K562 (cell line): ENCODE measurements around the gene LRRC27. TPM values are rescaled to one million over a fixed set of nuclear protein-coding genes. Genes with fewer than 3 reads are reported as not detected.

ENCODE experiments used
- CTCFL ChIP-seq: IDR thresholded peaks from 2 replicates; pipeline ENCODE4 v1.6.1; 2011; ENCODE audit warnings: borderline replicate concordance, low read depth, mild to moderate bottlenecking, moderate library complexity, low read length; ENCODE audit not compliant: insufficient read depth, poor library complexity, severe bottlenecking
- ETV6 ChIP-seq, 3 experiments: fragments of 150-350 bp in 1 of 3; sonication (generic) in 1 of 3; formaldehyde crosslinking in 1 of 3; IDR thresholded peaks; 2 replicates each; pipeline versions ENCODE4 v1.6.1 to v1.8.0; 2014 to 2022; ENCODE audit warnings: borderline replicate concordance in 2 of 3, low read depth in 2 of 3, antibody characterized with exemption in 1 of 3, low read length in 1 of 3, mild to moderate bottlenecking in 1 of 3, missing genetic modification reagents in 1 of 3
- KAT7 ChIP-seq: sonication (generic); formaldehyde crosslinking; IDR thresholded peaks from 2 replicates; pipeline ENCODE4 v1.8.0; 2022; ENCODE audit warnings: missing genetic modification reagents, mild to moderate bottlenecking, borderline replicate concordance
- KHSRP ChIP-seq: fragments of 450-650 bp; IDR thresholded peaks from 2 replicates; pipeline ENCODE4 v1.6.1; 2017
- MCM3 ChIP-seq: fragments of 450-650 bp; IDR thresholded peaks from 2 replicates; pipeline ENCODE4 v1.6.1; 2016
- NBN ChIP-seq: fragments of 450-650 bp; IDR thresholded peaks from 2 replicates; pipeline ENCODE4 v1.6.1; 2016; ENCODE audit warnings: low read depth, mild to moderate bottlenecking
- NELFE ChIP-seq: IDR thresholded peaks from 2 replicates; pipeline ENCODE4 v1.6.1; 2011; ENCODE audit warnings: mild to moderate bottlenecking; ENCODE audit not compliant: insufficient read depth, insufficient read length
- NFATC3 ChIP-seq: fragments of 450-650 bp; IDR thresholded peaks from 2 replicates; pipeline ENCODE4 v1.6.1; 2017; ENCODE audit warnings: mild to moderate bottlenecking
- NONO ChIP-seq, 2 experiments: fragments of 200-400 bp in 1 of 2; fragments of 450-650 bp in 1 of 2; formaldehyde crosslinking in 1 of 2; IDR thresholded peaks; 2 replicates each; pipeline ENCODE4 v1.6.1; 2017; ENCODE audit warnings: low read depth in 2 of 2, mild to moderate bottlenecking in 2 of 2, moderate library complexity in 2 of 2, low read length in 1 of 2
- PCBP1 ChIP-seq: fragments of 200-400 bp; formaldehyde crosslinking; IDR thresholded peaks from 2 replicates; pipeline ENCODE4 v1.6.1; 2018; ENCODE audit warnings: mild to moderate bottlenecking, low read depth, low read length; ENCODE audit not compliant: poor library complexity, severe bottlenecking
- SNAPC5 ChIP-seq: fragments of 250-450 bp; sonication (Bioruptor Pico); IDR thresholded peaks from 2 replicates; pipeline ENCODE4 v1.8.0; 2021; ENCODE audit warnings: moderate library complexity, mild to moderate bottlenecking, inconsistent platforms
- SNRNP70 ChIP-seq: fragments of 200-400 bp; formaldehyde crosslinking; optimal IDR thresholded peaks from 2 replicates; pipeline ENCODE3; 2017; ENCODE audit warnings: low read depth, low read length
- SP2 ChIP-seq: IDR thresholded peaks from 2 replicates; pipeline ENCODE4 v1.6.1; 2011; ENCODE audit warnings: mild to moderate bottlenecking, low read depth, low read length, moderate library complexity; ENCODE audit not compliant: poor library complexity, severe bottlenecking; ENCODE audit errors: extremely low read depth
- ZNF431 ChIP-seq: sonication (generic); formaldehyde crosslinking; IDR thresholded peaks from 2 replicates; pipeline ENCODE4 v1.8.0; 2022; ENCODE audit warnings: mild to moderate bottlenecking, missing genetic modification reagents
- polyA plus RNA-seq, 8 experiments: library from polyadenylated mRNA; depleted of rRNA in 4 of 8; stranded (reverse) in 5 of 8; unstranded in 3 of 8; fragments of >200 nt; fragmentation: Nextera tagmentation in 2 of 8; fragmentation: Illumina TruSeq in 1 of 8; extraction: Ambion mirVana in 2 of 8; extraction: Trizol in 1 of 8; gene quantifications; 2 replicates each; pipeline versions ENCODE4 v1.2.1 to v1.2.3, GENCODE V29; 2011 to 2014; ENCODE audit warnings: inconsistent platforms in 1 of 8, missing spikeins in 1 of 8
- total RNA-seq, 7 experiments: library from RNA; depleted of rRNA in 6 of 7; stranded (reverse); fragments of >200 nt in 6 of 7; fragmentation: Illumina TruSeq in 2 of 7; extraction: Trizol in 2 of 7; gene quantifications; 2 replicates each; pipeline versions ENCODE4 v1.2.1 to v1.2.3, GENCODE V29; 2011 to 2021; ENCODE audit warnings: low replicate concordance in 1 of 7
- TF ChIP-seq, protein P1 (sequence below): IDR thresholded peaks from 2 replicates; pipeline ENCODE4 v1.6.1; 2014; ENCODE audit warnings: antibody characterized with exemption
- TF ChIP-seq, protein P2 (sequence below): sonication (generic); IDR thresholded peaks from 2 replicates; pipeline ENCODE4 v1.6.1; 2016
- TF ChIP-seq, protein P3 (sequence below): fragments of 250-450 bp; sonication (Bioruptor Pico); IDR thresholded peaks from 2 replicates; pipeline ENCODE4 v1.4.0; 2020; ENCODE audit warnings: mild to moderate bottlenecking, moderate library complexity, borderline replicate concordance
- TF ChIP-seq, protein P4 (sequence below): fragments of 250-450 bp; sonication (Bioruptor Pico); IDR thresholded peaks from 2 replicates; pipeline ENCODE4 v1.5.0; 2021

Gene LRRC27
- total and polyA plus RNA-seq, 9 of the 15 experiments (the other 6 are each of a cell fraction or from before 2014, with no cell fraction given), result 0.10 to 2.7 (median 1.4) TPM

GRCh38 chr10:132331601-132332432 is at the start of gene LRRC27 (continued):
- TF ChIP-seq, protein P1, sequence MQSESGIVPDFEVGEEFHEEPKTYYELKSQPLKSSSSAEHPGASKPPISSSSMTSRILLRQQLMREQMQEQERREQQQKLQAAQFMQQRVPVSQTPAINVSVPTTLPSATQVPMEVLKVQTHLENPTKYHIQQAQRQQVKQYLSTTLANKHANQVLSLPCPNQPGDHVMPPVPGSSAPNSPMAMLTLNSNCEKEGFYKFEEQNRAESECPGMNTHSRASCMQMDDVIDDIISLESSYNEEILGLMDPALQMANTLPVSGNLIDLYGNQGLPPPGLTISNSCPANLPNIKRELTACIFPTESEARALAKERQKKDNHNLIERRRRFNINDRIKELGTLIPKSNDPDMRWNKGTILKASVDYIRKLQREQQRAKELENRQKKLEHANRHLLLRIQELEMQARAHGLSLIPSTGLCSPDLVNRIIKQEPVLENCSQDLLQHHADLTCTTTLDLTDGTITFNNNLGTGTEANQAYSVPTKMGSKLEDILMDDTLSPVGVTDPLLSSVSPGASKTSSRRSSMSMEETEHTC, result no peak
- TF ChIP-seq, protein P2, sequence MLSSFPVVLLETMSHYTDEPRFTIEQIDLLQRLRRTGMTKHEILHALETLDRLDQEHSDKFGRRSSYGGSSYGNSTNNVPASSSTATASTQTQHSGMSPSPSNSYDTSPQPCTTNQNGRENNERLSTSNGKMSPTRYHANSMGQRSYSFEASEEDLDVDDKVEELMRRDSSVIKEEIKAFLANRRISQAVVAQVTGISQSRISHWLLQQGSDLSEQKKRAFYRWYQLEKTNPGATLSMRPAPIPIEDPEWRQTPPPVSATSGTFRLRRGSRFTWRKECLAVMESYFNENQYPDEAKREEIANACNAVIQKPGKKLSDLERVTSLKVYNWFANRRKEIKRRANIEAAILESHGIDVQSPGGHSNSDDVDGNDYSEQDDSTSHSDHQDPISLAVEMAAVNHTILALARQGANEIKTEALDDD, result no peak
- no peak for TF ChIP-seq NBN
- no peak for TF ChIP-seq NFATC3
- TF ChIP-seq SNRNP70, result no peak
- TF ChIP-seq SNAPC5 (CRISPR knock-in tag), result no peak
- no peak for TF ChIP-seq PCBP1
- TF ChIP-seq, protein P3, sequence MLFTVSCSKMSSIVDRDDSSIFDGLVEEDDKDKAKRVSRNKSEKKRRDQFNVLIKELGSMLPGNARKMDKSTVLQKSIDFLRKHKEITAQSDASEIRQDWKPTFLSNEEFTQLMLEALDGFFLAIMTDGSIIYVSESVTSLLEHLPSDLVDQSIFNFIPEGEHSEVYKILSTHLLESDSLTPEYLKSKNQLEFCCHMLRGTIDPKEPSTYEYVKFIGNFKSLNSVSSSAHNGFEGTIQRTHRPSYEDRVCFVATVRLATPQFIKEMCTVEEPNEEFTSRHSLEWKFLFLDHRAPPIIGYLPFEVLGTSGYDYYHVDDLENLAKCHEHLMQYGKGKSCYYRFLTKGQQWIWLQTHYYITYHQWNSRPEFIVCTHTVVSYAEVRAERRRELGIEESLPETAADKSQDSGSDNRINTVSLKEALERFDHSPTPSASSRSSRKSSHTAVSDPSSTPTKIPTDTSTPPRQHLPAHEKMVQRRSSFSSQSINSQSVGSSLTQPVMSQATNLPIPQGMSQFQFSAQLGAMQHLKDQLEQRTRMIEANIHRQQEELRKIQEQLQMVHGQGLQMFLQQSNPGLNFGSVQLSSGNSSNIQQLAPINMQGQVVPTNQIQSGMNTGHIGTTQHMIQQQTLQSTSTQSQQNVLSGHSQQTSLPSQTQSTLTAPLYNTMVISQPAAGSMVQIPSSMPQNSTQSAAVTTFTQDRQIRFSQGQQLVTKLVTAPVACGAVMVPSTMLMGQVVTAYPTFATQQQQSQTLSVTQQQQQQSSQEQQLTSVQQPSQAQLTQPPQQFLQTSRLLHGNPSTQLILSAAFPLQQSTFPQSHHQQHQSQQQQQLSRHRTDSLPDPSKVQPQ (CRISPR knock-in tag), result no peak
- TF ChIP-seq CTCFL, result no peak
- TF ChIP-seq SP2, result no peak
- TF ChIP-seq NELFE, result no peak
- TF ChIP-seq MCM3, result no peak
- TF ChIP-seq KHSRP, result no peak
- TF ChIP-seq ETV6 (IDR thresholded peaks at IDR 0.05; ENCODE audit: borderline replicate concordance in 1 of 2, low read depth in 2 of 2, low read length in 1 of 2), result no peak
- no peak for TF ChIP-seq ETV6 (CRISPR knock-in tag; IDR thresholded peaks at IDR 0.05; ENCODE audit: borderline replicate concordance)
- TF ChIP-seq NONO (IDR thresholded peaks at IDR 0.05; ENCODE audit: low read depth in 2 of 2, low read length in 1 of 2), result no peak
- TF ChIP-seq KAT7 (CRISPR knock-in tag), result no peak
- TF ChIP-seq, protein P4, sequence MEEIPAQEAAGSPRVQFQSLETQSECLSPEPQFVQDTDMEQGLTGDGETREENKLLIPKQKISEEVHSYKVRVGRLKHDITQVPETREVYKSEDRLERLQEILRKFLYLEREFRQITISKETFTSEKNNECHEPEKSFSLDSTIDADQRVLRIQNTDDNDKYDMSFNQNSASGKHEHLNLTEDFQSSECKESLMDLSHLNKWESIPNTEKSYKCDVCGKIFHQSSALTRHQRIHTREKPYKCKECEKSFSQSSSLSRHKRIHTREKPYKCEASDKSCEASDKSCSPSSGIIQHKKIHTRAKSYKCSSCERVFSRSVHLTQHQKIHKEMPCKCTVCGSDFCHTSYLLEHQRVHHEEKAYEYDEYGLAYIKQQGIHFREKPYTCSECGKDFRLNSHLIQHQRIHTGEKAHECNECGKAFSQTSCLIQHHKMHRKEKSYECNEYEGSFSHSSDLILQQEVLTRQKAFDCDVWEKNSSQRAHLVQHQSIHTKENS (CRISPR knock-in tag), result no peak
- no peak for TF ChIP-seq ZNF431
